Testis (tissue), 2 donors: Measurements from ENCODE around the gene CHN2.

Source experiments
- POLR2A ChIP-seq: fragments of 450-650 bp; IDR thresholded peaks from one replicate; pipeline ENCODE4 v1.6.1; 2017; ENCODE audit warnings: antibody characterized with exemption, mild to moderate bottlenecking, moderate library complexity
- TF ChIP-seq, protein P1 (sequence below), 3 experiments: fragments of 450-650 bp in 2 of 3; fragments of 200-600 bp in 1 of 3; sonication (generic) in 1 of 3; IDR thresholded peaks; one replicate each; pipeline ENCODE4 v1.5.1; 2016 to 2019; ENCODE audit warnings: antibody characterized with exemption in 3 of 3, mild to moderate bottlenecking in 2 of 3, moderate library complexity in 1 of 3

DNA sequence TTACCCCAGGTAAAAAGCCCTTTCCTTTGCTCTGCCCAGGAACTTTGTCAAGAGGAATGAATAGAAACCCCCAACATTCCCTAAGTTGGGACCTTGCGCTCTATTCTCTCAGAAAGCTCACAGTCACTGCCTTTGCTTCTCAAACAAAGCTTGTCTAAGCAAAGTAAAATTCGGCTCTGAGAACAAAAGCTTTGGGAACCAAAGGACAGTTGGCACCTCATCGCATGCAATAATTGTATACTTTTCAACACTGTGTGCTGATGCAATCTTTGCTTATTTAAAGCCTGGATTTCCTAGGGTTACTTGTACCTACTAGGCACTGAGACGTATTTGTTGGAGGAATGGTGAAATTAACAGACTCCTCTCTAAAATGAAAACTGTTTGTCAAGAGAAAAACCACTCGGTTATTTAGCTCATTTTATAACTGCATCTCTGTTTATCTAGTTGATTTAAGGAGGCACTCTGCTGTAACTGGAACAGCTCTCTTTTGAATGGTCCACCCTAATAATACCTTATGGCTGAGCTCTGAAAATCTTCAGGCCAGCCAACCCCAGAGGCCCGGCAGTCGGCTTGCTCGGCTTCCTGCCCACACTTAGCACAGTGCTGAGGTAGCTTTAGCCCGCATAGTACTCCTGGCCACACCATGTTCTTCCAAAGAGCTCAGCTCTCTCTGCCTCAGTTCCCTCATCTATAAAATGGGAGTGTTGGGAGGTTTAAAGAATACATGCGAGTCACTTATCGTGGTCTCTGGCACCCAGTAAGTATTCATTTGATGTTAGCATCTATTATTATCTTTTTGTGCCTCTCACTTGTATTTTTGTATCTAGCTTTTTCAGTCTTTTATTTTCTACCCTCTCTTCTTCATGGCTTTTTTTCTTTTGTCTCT lies 288.9 kb downstream of the CHN2 start:
- TF ChIP-seq, protein P1, sequence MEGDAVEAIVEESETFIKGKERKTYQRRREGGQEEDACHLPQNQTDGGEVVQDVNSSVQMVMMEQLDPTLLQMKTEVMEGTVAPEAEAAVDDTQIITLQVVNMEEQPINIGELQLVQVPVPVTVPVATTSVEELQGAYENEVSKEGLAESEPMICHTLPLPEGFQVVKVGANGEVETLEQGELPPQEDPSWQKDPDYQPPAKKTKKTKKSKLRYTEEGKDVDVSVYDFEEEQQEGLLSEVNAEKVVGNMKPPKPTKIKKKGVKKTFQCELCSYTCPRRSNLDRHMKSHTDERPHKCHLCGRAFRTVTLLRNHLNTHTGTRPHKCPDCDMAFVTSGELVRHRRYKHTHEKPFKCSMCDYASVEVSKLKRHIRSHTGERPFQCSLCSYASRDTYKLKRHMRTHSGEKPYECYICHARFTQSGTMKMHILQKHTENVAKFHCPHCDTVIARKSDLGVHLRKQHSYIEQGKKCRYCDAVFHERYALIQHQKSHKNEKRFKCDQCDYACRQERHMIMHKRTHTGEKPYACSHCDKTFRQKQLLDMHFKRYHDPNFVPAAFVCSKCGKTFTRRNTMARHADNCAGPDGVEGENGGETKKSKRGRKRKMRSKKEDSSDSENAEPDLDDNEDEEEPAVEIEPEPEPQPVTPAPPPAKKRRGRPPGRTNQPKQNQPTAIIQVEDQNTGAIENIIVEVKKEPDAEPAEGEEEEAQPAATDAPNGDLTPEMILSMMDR (IDR thresholded peaks at IDR 0.05), result no peak
- no peak for TF ChIP-seq POLR2A
